ENCODE data around the gene TEDDM1.

DNA sequence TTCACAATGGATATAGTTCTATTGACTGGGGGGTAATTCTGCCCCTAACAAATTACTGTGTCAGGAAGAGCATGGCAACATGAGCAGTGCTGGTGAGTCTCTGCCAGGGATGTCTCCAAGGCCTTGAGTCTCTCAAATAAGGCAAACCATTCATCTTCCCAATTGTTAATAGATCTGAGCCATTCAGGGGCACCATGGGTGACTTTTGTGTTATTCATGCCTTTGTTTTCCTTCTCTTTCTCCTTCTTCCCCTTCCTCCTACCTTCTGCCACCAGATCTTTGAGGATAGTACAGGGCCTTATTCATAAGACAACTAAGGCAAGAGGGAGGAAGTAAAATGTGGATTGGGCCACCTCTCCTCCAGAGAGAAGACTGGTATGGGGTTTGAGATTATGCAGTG is 49.6 kb upstream of the TEDDM1 start, which contains the start of gene RGSL1:
- TF ChIP-seq POLR2A (IDR thresholded peaks at IDR 0.05; ENCODE audit: low read length): no peak
- TF ChIP-seq GATA1 (IDR thresholded peaks at IDR 0.05; ENCODE audit: low read depth, low read length): no peak

Measured in erythroblast (primary cell).